ENCODE results near the gene EID3.

EID3 gene

DNA sequence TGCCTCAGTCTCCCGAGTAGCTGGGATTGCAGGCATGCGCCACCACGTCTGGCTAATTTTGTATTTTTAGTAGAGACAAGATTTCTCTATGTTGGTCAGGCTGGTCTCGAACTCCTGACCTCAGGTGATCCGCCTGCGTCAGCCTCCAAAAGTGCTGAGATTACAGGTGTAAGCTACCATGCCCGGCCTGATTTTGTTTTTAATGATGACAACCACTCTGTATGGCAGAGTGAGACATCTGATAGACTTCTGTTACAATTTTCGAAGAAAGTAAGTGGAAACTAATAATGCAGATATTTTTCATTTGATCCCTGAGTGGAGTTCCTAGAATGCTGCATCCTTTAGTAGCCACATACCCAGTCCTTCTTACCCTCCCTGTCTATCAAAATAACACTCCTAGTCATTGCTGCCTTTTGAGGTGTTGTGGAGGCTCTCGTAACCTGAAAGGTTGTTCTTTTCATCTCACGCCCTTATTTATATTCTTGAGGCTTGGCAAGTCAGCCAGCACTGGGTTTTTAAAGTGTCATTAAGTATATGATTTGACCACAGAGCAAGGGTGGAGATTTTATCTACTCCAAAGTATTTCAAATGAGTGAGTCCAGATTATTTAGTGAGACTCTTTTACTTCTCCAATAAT, 5.9 kb upstream of the EID3 start:
- Histone ChIP-seq H3K27ac (replicated peaks; ENCODE audit: low read length) (no peak overlapping the region), H3K27me3 (ENCODE audit: control insufficient read depth in 3 of 3, insufficient read depth in 3 of 3, low read depth in 1 of 3, low read length in 3 of 3) (no peaks in the 10 kb centered on the region), H3K9me3 (replicated peaks in 1 of 2; ENCODE audit: control insufficient read depth in 2 of 2, insufficient read depth in 1 of 2, low read depth in 1 of 2, low read length in 2 of 2) (peaks cover 0 to 2% of the 10 kb centered on the region in 2 donors), H3K36me3 (replicated peaks in 1 of 2; ENCODE audit: control insufficient read depth in 2 of 2, insufficient read depth in 2 of 2, low read length in 2 of 2) (peaks cover 9 to 90% of the 10 kb centered on the region in 2 donors), H3K4me2 (ENCODE audit: insufficient read depth, low read length, poor library complexity, severe bottlenecking) (no peak overlapping the region), H2BK12ac (ENCODE audit: low read length) (no peak overlapping the region), H4K91ac (ENCODE audit: low read depth, low read length, poor library complexity) (no peak overlapping the region), H2BK5ac (ENCODE audit: low read length) (no peak overlapping the region), H2BK120ac (ENCODE audit: low read depth, low read length) (no peak overlapping the region), H4K8ac (ENCODE audit: low read depth, low read length) (no peak overlapping the region), H3K23ac (ENCODE audit: low read depth, low read length, poor library complexity) (no peak overlapping the region), H2AK5ac (ENCODE audit: low read depth, low read length) (no peak overlapping the region), H2AFZ (ENCODE audit: low read length) (no peak overlapping the region), H2BK15ac (ENCODE audit: low read length) (no peak overlapping the region), H3K79me1 (ENCODE audit: low read depth, low read length) (peaks cover 4% of the 10 kb centered on the region), H3K4ac (ENCODE audit: low read length) (no peak overlapping the region), H3K4me3 (ENCODE audit: low read length in 2 of 2) (no peak overlapping the region), H3K9ac (ENCODE audit: low read depth, low read length, poor library complexity) (no peak overlapping the region), H3K18ac (ENCODE audit: low read length) (no peak overlapping the region), H3K4me1 (ENCODE audit: control insufficient read depth in 2 of 2, insufficient read depth in 1 of 2, low read depth in 1 of 2, low read length in 2 of 2) (no peaks in the 10 kb centered on the region), H3K14ac (ENCODE audit: low read length) (no peak overlapping the region)
- no peak for DNase-seq (ENCODE audit: low spot score)
- no CpG with 5 or more reads among the region's 10 CpGs for WGBS, 2 donors (ENCODE audit: extremely low coverage in 2 of 2, insufficient read length in 2 of 2, insufficient replicate concordance in 1 of 2)

DNA sequence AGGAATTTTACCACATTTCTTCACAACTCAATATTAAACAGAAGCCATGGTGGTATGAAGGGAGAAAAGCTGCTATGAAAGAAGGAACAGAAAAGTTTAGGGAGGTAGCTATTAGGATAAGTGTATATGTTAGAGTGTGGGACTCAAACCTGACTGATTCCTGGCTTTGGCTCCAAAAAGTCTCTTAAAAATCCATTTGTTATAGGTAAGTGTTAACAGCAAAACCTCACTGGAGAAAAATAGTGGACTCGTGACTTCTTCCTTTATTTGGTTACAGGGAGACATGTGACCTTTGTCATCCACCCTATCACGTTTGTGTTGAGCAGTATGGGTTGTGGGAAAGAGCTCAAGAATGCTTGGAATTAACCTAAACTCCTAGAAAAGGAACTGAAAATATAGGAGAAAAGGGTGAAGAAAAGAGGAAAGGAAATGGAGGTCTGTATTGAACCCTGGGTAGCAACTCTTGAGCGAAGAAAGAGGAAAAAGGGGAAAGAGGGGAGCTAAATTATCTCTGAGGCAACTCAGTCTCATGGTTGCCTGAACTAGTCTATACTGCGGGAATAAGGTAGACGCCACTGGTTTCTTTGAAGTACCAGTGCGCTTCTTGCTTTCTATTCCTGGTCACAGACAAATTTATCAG, 3.6 kb upstream of the EID3 start:
- no peak overlapping the region for H2AFZ ChIP-seq (ENCODE audit: low read length)
- no peak overlapping the region for H2BK120ac ChIP-seq (ENCODE audit: low read depth, low read length)
- no peaks in the 10 kb centered on the region for H3K27me3 ChIP-seq (ENCODE audit: control insufficient read depth in 3 of 3, insufficient read depth in 3 of 3, low read depth in 1 of 3, low read length in 3 of 3)
- no peak overlapping the region for H3K4ac ChIP-seq (ENCODE audit: low read length)
- DNase-seq (ENCODE audit: low spot score), result no peak
- no peak overlapping the region for H2BK15ac ChIP-seq (ENCODE audit: low read length)
- H2AK5ac ChIP-seq (ENCODE audit: low read depth, low read length), result no peak overlapping the region
- no peak overlapping the region for H4K91ac ChIP-seq (ENCODE audit: low read depth, low read length, poor library complexity)
- no peak overlapping the region for H4K8ac ChIP-seq (ENCODE audit: low read depth, low read length)
- H3K27ac ChIP-seq (replicated peaks; ENCODE audit: low read length), result no peak overlapping the region
- WGBS, 2 donors (ENCODE audit: extremely low coverage in 2 of 2, insufficient read length in 2 of 2, insufficient replicate concordance in 1 of 2), result no CpG with 5 or more reads among the region's 6 CpGs
- H3K4me2 ChIP-seq (ENCODE audit: insufficient read depth, low read length, poor library complexity, severe bottlenecking), result no peak overlapping the region
- no peak overlapping the region for H3K18ac ChIP-seq (ENCODE audit: low read length)
- H2BK12ac ChIP-seq (ENCODE audit: low read length), result no peak overlapping the region
- peaks cover 2 to 4% of the 10 kb centered on the region in 2 donors for H3K9me3 ChIP-seq (replicated peaks in 1 of 2; ENCODE audit: control insufficient read depth in 2 of 2, insufficient read depth in 1 of 2, low read depth in 1 of 2, low read length in 2 of 2)
- no peak overlapping the region for H2BK5ac ChIP-seq (ENCODE audit: low read length)
- H3K14ac ChIP-seq (ENCODE audit: low read length), result no peak overlapping the region
- H3K4me1 ChIP-seq (ENCODE audit: control insufficient read depth in 2 of 2, insufficient read depth in 1 of 2, low read depth in 1 of 2, low read length in 2 of 2), result peaks cover 0 to 5% of the 10 kb centered on the region in 2 donors
- peaks cover 11 to 90% of the 10 kb centered on the region in 2 donors for H3K36me3 ChIP-seq (replicated peaks in 1 of 2; ENCODE audit: control insufficient read depth in 2 of 2, insufficient read depth in 2 of 2, low read length in 2 of 2)
- no peak overlapping the region for H3K23ac ChIP-seq (ENCODE audit: low read depth, low read length, poor library complexity)
- no peak overlapping the region for H3K4me3 ChIP-seq (ENCODE audit: low read length in 2 of 2)
- H3K79me1 ChIP-seq (ENCODE audit: low read depth, low read length), result peaks cover 4% of the 10 kb centered on the region
- H3K9ac ChIP-seq (ENCODE audit: low read depth, low read length, poor library complexity), result no peak overlapping the region

DNA sequence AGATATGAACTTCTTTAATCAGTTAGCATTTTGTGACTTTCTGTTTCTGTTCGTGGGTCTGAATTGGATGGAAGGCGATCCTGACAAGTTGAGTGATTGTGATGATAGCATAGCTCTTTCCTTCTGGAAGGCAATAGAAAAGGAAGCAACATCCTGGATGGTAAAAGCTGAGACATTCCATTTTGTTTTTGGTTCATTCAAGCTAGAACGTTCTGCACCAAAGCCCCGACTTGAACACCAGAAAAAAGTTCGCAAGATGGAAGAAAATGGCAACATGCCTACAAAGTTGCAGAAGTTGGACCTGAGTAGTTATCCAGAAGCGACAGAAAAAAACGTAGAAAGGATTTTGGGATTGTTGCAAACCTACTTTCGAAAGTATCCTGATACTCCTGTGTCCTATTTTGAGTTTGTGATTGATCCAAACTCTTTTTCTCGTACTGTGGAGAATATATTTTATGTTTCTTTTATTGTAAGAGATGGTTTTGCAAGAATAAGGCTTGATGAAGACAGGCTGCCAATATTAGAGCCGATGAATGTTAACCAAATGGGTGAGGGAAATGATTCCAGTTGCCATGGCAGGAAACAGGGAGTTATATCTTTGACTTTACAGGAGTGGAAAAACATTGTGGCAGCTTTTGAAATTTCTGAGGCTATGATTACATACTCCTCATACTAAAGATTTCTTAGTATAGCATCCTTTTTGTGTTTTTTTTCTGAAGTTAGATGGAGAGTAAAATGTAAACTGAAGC, 896 bp downstream of the EID3 start:
- Histone ChIP-seq H3K18ac (ENCODE audit: low read length) (no peak overlapping the region), H2BK5ac (ENCODE audit: low read length) (no peak overlapping the region), H3K4me1 (ENCODE audit: control insufficient read depth in 2 of 2, insufficient read depth in 1 of 2, low read depth in 1 of 2, low read length in 2 of 2) (peaks cover 0 to 5% of the 10 kb centered on the region in 2 donors), H3K9me3 (replicated peaks in 1 of 2; ENCODE audit: control insufficient read depth in 2 of 2, insufficient read depth in 1 of 2, low read depth in 1 of 2, low read length in 2 of 2) (peaks cover 2 to 8% of the 10 kb centered on the region in 2 donors), H3K27ac (replicated peaks; ENCODE audit: low read length) (no peak overlapping the region), H3K23ac (ENCODE audit: low read depth, low read length, poor library complexity) (no peak overlapping the region), H3K36me3 (replicated peaks in 1 of 2; ENCODE audit: control insufficient read depth in 2 of 2, insufficient read depth in 2 of 2, low read length in 2 of 2) (peaks cover 5 to 79% of the 10 kb centered on the region in 2 donors), H2AK5ac (ENCODE audit: low read depth, low read length) (no peak overlapping the region), H3K27me3 (ENCODE audit: control insufficient read depth in 3 of 3, insufficient read depth in 3 of 3, low read depth in 1 of 3, low read length in 3 of 3) (no peaks in the 10 kb centered on the region), H3K4ac (ENCODE audit: low read length) (no peak overlapping the region), H3K79me1 (ENCODE audit: low read depth, low read length) (peaks cover 2% of the 10 kb centered on the region), H3K14ac (ENCODE audit: low read length) (no peak overlapping the region), H2BK120ac (ENCODE audit: low read depth, low read length) (no peak overlapping the region), H2BK15ac (ENCODE audit: low read length) (no peak overlapping the region), H4K91ac (ENCODE audit: low read depth, low read length, poor library complexity) (no peak overlapping the region), H4K8ac (ENCODE audit: low read depth, low read length) (no peak overlapping the region), H3K4me2 (ENCODE audit: insufficient read depth, low read length, poor library complexity, severe bottlenecking) (no peak overlapping the region), H3K9ac (ENCODE audit: low read depth, low read length, poor library complexity) (no peak overlapping the region), H2BK12ac (ENCODE audit: low read length) (no peak overlapping the region), H2AFZ (ENCODE audit: low read length) (no peak overlapping the region), H3K4me3 (ENCODE audit: low read length in 2 of 2) (no peak overlapping the region)
- WGBS, 2 donors (ENCODE audit: extremely low coverage in 2 of 2, insufficient read length in 2 of 2, insufficient replicate concordance in 1 of 2), result no CpG with 5 or more reads among the region's 10 CpGs
- DNase-seq (ENCODE audit: low spot score), result no peak

GRCh38 chr12:104305349-104305748, 1.8 kb downstream of the EID3 start:
- H3K9me3 ChIP-seq (replicated peaks in 1 of 2; ENCODE audit: control insufficient read depth in 2 of 2, insufficient read depth in 1 of 2, low read depth in 1 of 2, low read length in 2 of 2), result peaks cover 2 to 8% of the 10 kb centered on the region in 2 donors
- H3K4me3 ChIP-seq (ENCODE audit: low read length in 2 of 2), result no peak overlapping the region
- no peak overlapping the region for H2BK120ac ChIP-seq (ENCODE audit: low read depth, low read length)
- H3K4me2 ChIP-seq (ENCODE audit: insufficient read depth, low read length, poor library complexity, severe bottlenecking), result no peak overlapping the region
- DNase-seq (ENCODE audit: low spot score), result no peak
- H3K4ac ChIP-seq (ENCODE audit: low read length), result no peak overlapping the region
- no peaks in the 10 kb centered on the region for H3K27me3 ChIP-seq (ENCODE audit: control insufficient read depth in 3 of 3, insufficient read depth in 3 of 3, low read depth in 1 of 3, low read length in 3 of 3)
- H2AK5ac ChIP-seq (ENCODE audit: low read depth, low read length), result no peak overlapping the region
- no peak overlapping the region for H3K14ac ChIP-seq (ENCODE audit: low read length)
- no peak overlapping the region for H3K23ac ChIP-seq (ENCODE audit: low read depth, low read length, poor library complexity)
- H3K27ac ChIP-seq (replicated peaks; ENCODE audit: low read length), result no peak overlapping the region
- no peak overlapping the region for H2BK5ac ChIP-seq (ENCODE audit: low read length)
- no peak overlapping the region for H2BK12ac ChIP-seq (ENCODE audit: low read length)
- peaks cover 9 to 77% of the 10 kb centered on the region in 2 donors for H3K36me3 ChIP-seq (replicated peaks in 1 of 2; ENCODE audit: control insufficient read depth in 2 of 2, insufficient read depth in 2 of 2, low read length in 2 of 2)
- no peak overlapping the region for H3K18ac ChIP-seq (ENCODE audit: low read length)
- H3K79me1 ChIP-seq (ENCODE audit: low read depth, low read length), result peaks cover 5% of the 10 kb centered on the region
- no peak overlapping the region for H4K91ac ChIP-seq (ENCODE audit: low read depth, low read length, poor library complexity)
- H2BK15ac ChIP-seq (ENCODE audit: low read length), result no peak overlapping the region
- no peak overlapping the region for H4K8ac ChIP-seq (ENCODE audit: low read depth, low read length)
- no peak overlapping the region for H3K9ac ChIP-seq (ENCODE audit: low read depth, low read length, poor library complexity)
- no CpG with 5 or more reads among the region's 2 CpGs for WGBS, 2 donors (ENCODE audit: extremely low coverage in 2 of 2, insufficient read length in 2 of 2, insufficient replicate concordance in 1 of 2)
- H2AFZ ChIP-seq (ENCODE audit: low read length), result no peak overlapping the region
- peaks cover 0 to 7% of the 10 kb centered on the region in 2 donors for H3K4me1 ChIP-seq (ENCODE audit: control insufficient read depth in 2 of 2, insufficient read depth in 1 of 2, low read depth in 1 of 2, low read length in 2 of 2)
